ENCODE measurements around the gene ICE1.

ICE1 gene

DNA sequence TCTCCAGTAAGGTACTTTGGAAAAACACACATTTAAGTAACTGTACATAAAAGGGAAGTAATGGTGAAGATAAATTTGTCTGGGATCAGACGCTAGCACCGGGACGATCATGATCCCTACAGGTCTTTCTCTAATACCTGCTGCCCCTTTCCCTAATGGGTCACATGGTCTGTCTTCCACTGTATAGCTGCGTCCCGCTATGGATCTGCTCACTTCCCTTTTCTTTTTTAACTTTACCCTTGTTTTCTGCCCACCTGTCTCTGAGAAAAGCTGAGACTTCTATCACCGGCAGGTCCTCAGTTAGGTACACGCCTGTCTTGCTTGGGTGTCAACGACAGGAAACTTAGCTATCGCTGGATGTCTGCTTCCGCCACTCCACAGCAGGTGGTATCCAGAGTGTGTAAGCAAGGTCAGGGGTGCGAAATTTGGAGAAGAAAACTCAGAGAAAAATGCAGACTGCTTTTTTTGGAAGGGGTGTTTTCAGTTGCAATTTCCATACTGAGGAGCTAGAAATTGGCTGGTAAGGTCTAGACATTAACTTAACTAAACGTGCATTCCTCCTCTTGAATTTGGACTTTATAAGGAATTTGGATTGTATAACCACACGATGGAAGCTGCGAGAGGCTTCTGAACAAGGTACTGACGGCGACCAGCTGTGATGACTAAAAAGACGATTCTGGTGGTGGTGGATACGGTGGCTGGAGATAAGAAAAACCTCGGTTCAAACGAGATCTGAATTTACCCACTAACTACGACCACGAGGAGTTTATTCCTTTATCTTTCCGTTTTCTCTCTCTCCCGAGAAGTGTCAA, 1.1 kb upstream of the ICE1 start:
- POLR2A ChIA-PET = interaction anchor here (0.8 to 2.4 kb wide), 11 partner anchors 9 to 542 kb away, joined by 3 to 20 read pairs (median 5); partner anchors contain the start of gene ADAMTS16
- DNase-seq (ENCODE audit: extremely low spot score) = no peak
- TF ChIP-seq FOXM1 (IDR thresholded peaks at IDR 0.05; ENCODE audit: borderline replicate concordance) (no peak), ARNT (IDR thresholded peaks at IDR 0.05) (no peak), BHLHE40 (IDR thresholded peaks at IDR 0.05; ENCODE audit: borderline replicate concordance) (no peak), FOXK2 (IDR thresholded peaks at IDR 0.05) (no peak), TARDBP (IDR thresholded peaks at IDR 0.05) (no peak), L3MBTL2 (conservative IDR thresholded peaks at IDR 0.05) (no peak), CTBP1 (IDR thresholded peaks at IDR 0.05; ENCODE audit: borderline replicate concordance) (no peak), ZNF384 (IDR thresholded peaks at IDR 0.05) (no peak), ELF4 (IDR thresholded peaks at IDR 0.05) (no peak)
- CTCF ChIA-PET = interaction anchor here (0.8 to 1.2 kb wide), 5 partner anchors 187 to 560 kb away, joined by 3 to 4 read pairs (median 3); partner anchors contain the start of gene ADAMTS16

DNA sequence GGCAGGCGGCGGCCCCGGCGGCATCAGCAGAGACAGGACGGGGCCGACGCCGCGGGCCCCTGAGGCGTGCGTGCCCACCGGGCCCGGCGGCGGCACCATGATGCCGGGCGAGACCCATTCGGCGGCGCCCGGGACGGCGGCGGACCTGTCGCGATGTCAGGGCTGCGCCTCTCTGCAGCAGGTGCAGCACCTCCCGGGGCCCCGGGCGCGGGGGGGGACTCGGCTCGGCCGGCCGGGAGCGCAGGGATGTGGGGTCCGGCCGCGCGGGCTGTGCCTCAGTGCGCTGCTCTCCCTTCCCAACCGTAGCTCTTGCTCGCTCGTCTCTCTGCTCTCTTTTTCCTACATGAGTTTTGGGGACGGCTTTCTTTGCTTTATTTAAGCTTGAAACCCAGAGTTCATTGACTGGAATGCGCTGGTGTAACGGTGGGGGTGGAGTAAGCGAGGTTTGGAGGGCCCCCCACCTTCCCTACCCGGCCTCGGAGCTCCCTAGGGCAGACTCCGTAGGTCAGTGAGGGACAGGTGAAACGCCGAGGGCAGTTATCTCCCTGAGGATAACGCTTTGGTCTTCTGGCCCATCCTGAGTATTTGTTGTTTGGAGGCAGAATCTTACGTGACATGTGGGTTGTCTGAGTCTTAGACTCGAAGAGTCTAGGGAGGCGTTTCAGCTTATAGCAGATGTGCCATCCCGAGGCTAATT, 490 bp downstream of the ICE1 start:
- ChIA-PET POLR2A (interaction anchor here (0.6 to 2.4 kb wide), 13 partner anchors 8 to 286 kb away, joined by 3 to 20 read pairs (median 4); partner anchors contain the start of gene ADAMTS16), CTCF (no interaction called here)
- DNase-seq (ENCODE audit: extremely low spot score) = no peak
- TF ChIP-seq L3MBTL2 (conservative IDR thresholded peaks at IDR 0.05) (no peak), SUZ12 (IDR thresholded peaks at IDR 0.05) (no peak), LEF1 (IDR thresholded peaks at IDR 0.05; ENCODE audit: borderline replicate concordance) (no peak), SP1 (IDR thresholded peaks at IDR 0.05) (no peak), FOXM1 (IDR thresholded peaks at IDR 0.05; ENCODE audit: borderline replicate concordance) (no peak), TARDBP (IDR thresholded peaks at IDR 0.05) (no peak), ELF4 (IDR thresholded peaks at IDR 0.05) (no peak), FOXA1 (IDR thresholded peaks at IDR 0.05) (no peak), ARNT (IDR thresholded peaks at IDR 0.05) (no peak)
- TF ChIP-seq, protein P1, sequence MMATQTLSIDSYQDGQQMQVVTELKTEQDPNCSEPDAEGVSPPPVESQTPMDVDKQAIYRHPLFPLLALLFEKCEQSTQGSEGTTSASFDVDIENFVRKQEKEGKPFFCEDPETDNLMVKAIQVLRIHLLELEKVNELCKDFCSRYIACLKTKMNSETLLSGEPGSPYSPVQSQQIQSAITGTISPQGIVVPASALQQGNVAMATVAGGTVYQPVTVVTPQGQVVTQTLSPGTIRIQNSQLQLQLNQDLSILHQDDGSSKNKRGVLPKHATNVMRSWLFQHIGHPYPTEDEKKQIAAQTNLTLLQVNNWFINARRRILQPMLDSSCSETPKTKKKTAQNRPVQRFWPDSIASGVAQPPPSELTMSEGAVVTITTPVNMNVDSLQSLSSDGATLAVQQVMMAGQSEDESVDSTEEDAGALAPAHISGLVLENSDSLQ (IDR thresholded peaks at IDR 0.05) = no peak

DNA sequence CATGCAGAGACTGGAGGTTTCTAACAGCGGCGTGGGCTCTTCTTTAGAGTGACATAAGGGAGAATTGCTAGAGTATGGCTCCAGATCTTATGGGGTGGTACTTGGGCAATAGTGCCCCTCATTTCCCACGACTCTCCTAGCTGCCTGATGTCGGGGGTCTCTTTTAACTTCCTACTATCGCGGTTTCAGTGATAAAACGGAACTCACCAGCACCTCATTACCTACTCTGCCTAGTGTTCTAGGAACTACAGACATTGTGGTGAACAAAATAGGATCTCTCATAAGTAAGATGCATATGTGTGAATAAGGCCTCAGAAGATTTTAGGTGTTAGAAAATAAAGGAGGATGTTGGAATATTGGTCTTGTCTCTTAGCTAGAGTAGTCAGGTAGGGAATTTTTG, 1.1 kb downstream of the ICE1 start:
- TF ChIP-seq FOXM1 (IDR thresholded peaks at IDR 0.05; ENCODE audit: borderline replicate concordance) (no peak), NFRKB (IDR thresholded peaks at IDR 0.05) (no peak), BHLHE40 (IDR thresholded peaks at IDR 0.05; ENCODE audit: borderline replicate concordance) (no peak), FOXK2 (IDR thresholded peaks at IDR 0.05) (no peak), L3MBTL2 (conservative IDR thresholded peaks at IDR 0.05) (no peak), CTBP1 (IDR thresholded peaks at IDR 0.05; ENCODE audit: borderline replicate concordance) (no peak), HDGF (IDR thresholded peaks at IDR 0.05; ENCODE audit: borderline replicate concordance) (no peak), FOXA1 (IDR thresholded peaks at IDR 0.05) (no peak), SP1 (IDR thresholded peaks at IDR 0.05) (no peak), TARDBP (IDR thresholded peaks at IDR 0.05) (no peak), SUZ12 (IDR thresholded peaks at IDR 0.05) (no peak), ELF4 (IDR thresholded peaks at IDR 0.05) (no peak)
- no peak for DNase-seq (ENCODE audit: extremely low spot score)
- CTCF ChIA-PET = no interaction called here
- POLR2A ChIA-PET = interaction anchor here (1.1 kb wide), 1 partner anchor 13 kb away, joined by 3 read pairs; no protein-coding TSS in a partner anchor

DNA sequence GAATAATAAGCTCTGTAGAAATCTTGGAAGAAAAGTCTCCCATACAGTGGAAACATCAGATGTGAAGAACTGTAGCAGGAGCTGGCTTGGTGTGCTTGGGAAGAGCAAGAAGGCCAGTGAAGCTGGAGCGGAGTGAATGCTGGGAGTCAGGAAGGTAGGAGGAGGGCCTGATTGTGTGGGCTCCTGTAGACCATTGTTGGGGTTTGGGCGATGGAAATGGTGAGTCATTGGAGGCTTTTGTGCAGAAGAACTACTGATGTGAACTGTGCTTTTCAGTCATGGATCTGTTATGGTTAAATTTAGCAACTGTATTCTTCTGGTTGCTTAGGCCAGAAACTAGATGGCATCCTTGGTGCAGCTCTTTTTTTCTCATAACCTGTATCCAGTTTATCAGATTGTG, 2.3 kb downstream of the ICE1 start:
- no peak for DNase-seq (ENCODE audit: extremely low spot score)
- no peak for TF ChIP-seq BHLHE40 (IDR thresholded peaks at IDR 0.05; ENCODE audit: borderline replicate concordance)
- no peak for TF ChIP-seq LEF1 (IDR thresholded peaks at IDR 0.05; ENCODE audit: borderline replicate concordance)
- TF ChIP-seq, protein P1 (IDR thresholded peaks at IDR 0.05) = no peak
- TF ChIP-seq FOXA1 (IDR thresholded peaks at IDR 0.05) = no peak
- no peak for TF ChIP-seq NFRKB (IDR thresholded peaks at IDR 0.05)
- no peak for TF ChIP-seq CTBP1 (IDR thresholded peaks at IDR 0.05; ENCODE audit: borderline replicate concordance)
- ChIA-PET CTCF (no interaction called here), POLR2A (no interaction called here)

DNA sequence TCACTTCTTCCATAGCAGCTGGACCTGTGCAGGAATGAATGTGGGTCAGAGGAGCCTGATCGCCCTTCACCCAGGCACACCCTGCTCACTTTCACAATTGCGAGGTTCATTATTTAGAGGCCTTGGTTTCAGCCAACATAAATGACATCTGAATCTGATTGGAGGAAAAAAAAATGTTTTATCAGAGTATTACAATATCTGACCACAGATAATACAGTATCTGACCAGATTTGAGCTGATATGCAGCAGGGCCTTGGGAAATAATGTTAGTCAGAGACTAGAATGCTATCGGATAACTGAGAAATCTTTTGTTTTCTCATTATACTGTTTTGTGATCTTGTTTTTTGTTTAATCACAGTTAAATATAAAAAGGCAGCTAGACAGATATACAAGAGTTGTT, 7.7 kb downstream of the ICE1 start:
- ChIA-PET POLR2A (interaction anchor here (1.2 to 1.4 kb wide), 2 partner anchors 8 to 9 kb away, joined by 3 to 5 read pairs; partner anchors contain the start of gene ICE1), CTCF (no interaction called here)
- no peak for DNase-seq (ENCODE audit: extremely low spot score)
- TF ChIP-seq SUZ12 (IDR thresholded peaks at IDR 0.05) = no peak

DNA sequence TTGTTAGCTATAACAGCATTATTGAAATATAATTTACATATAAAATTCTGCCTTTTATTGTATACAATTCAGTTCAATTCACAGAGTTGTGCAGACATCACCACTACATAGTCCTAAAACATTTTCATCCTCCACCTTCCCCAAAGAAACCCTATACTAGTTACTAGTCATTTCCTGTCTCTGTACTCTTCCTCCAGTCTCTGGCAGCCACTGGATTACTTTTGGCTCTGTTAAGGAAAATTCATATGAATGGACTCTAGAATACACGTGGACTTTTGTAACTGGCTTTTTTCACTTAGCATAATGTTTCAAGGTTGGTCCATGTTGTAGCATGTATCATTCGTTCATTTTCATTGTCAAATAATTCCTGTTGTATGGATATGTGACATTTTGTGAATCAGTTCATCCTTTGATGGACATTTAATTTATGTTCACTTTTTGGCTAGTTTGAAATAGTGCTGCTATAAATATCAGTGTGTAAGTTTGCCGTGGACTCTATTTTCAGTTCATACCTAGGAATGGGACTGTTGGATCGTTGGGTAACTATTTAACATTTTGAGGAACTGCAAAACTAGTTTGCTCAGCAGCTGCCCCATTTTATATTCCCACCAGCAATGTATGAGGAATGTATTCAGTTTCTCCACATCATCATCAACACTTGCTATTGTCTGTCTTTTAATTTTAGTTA, 9.7 kb downstream of the ICE1 start:
- CTCF ChIA-PET = no interaction called here

More for the DNA sequence above, 9.7 kb downstream of the ICE1 start:
- no peak for TF ChIP-seq ZNF384 (IDR thresholded peaks at IDR 0.05)
- TF ChIP-seq SP1 (IDR thresholded peaks at IDR 0.05) = no peak
- TF ChIP-seq TARDBP (IDR thresholded peaks at IDR 0.05) = no peak
- TF ChIP-seq ELF4 (IDR thresholded peaks at IDR 0.05) = no peak
- TF ChIP-seq BHLHE40 (IDR thresholded peaks at IDR 0.05; ENCODE audit: borderline replicate concordance) = no peak
- TF ChIP-seq FOXA1 (IDR thresholded peaks at IDR 0.05) = no peak
- no peak for TF ChIP-seq NFRKB (IDR thresholded peaks at IDR 0.05)
- no peak for TF ChIP-seq FOXK2 (IDR thresholded peaks at IDR 0.05)
- TF ChIP-seq L3MBTL2 (conservative IDR thresholded peaks at IDR 0.05) = no peak
- POLR2A ChIA-PET = no interaction called here
- no peak for DNase-seq (ENCODE audit: extremely low spot score)

All from HEK293T (cell line).